ENCODE measurements around the gene CBX4. TPM values are rescaled to one million over a fixed set of nuclear protein-coding genes. Genes with fewer than 3 reads are reported as not detected.
A peak's percentile ranks its signal among the peaks of the same experiment; 100 is the strongest.

Gene CBX4
- total and polyA plus RNA-seq, 4 donors, result 2.5 to 13.4 (median 9.4) TPM

DNA sequence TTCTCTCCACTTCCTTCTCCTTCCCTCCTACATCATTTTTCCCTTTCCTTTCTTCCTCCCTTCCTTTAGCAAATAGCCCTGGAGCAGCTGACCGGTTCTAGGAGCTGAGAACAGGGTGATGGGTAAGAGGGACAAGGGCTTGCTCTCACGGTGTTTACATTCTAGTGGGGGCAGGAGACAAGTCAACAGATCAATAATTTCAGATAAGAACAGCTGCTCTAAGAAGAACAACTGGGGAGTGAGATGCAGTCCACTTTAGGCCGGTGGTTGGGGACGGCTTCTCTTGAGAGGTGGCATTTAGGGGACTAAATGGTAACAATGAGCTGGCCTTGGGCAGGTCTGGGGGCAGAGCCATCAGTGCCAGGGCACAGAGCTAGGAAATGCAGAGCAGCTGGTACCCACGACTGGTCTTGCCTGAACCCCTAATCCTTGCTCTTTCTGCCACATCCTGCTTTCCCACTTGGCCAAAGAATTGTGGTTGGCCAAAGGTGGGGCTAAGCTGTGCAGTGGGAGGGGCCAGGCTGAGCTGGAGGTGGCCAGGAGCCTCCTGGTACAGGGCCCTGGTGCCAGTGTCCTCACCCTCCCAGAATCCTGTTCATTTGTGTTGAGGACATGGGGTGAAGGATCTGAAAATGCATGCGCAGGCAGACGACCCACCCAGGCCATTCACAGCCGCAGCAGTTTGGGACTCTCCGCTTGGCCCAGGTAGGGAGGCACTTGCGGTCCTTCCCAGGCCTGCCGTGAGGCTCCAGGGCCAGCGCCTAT is 17.7 kb downstream of the CBX4 start:
- Histone ChIP-seq H3K9me3 (ENCODE audit: control insufficient read depth, low read length) (no peaks in the 10 kb centered on the region), H3K27ac (ENCODE audit: low read depth in 1 of 2, low read length in 2 of 2) (no peak overlapping the region), H3K36me3 (ENCODE audit: control insufficient read depth in 1 of 2, insufficient read depth in 2 of 2, low read length in 1 of 2) (no peaks in the 10 kb centered on the region), H3K4me3 (ENCODE audit: low read length in 2 of 2) (no peak overlapping the region), H3K27me3 (ENCODE audit: control insufficient read depth in 1 of 2, insufficient read depth in 2 of 2, low read length in 1 of 2) (no peaks in the 10 kb centered on the region), H3K4me1 (ENCODE audit: control insufficient read depth in 1 of 2, insufficient read depth in 2 of 2, low read length in 2 of 2) (no peaks in the 10 kb centered on the region)
- DNase-seq (no peak), ATAC-seq (ENCODE audit: low FRiP score) (no peak)
- intact Hi-C loops (cut with DNase I), result no loop called here
- WGBS, 2 donors, result 94% methylated on average over 12 of the region's 12 CpGs

DNA sequence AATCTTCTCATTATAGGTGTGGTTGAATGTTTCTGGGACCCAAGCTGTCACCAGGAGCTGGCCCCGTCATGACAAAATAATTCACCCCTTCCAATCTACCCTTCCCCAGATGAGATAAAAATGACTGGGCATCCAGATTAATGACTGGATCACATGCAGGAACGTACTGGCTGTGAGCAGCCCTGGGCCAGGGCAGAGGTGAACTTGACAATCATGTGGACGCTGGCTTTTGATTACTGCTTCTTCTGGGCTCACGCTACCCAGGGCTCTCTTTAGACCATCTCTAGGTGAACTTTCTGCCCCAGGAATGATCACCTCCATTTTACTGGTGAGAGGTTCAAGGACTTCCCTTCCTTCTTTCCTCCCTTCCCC is 18.3 kb downstream of the CBX4 start:
- intact Hi-C loops (cut with DNase I), result no loop called here
- 94 to 95% methylated on average over 4 of the region's 4 CpGs for WGBS, 2 donors

GRCh38 chr17:79819534-79820276 is 19.5 kb downstream of the CBX4 start:
- Histone ChIP-seq H3K27ac (ENCODE audit: low read depth in 1 of 2, low read length in 2 of 2) (no peak overlapping the region), H3K4me3 (ENCODE audit: low read length in 2 of 2) (no peak overlapping the region), H3K27me3 (ENCODE audit: control insufficient read depth in 1 of 2, insufficient read depth in 2 of 2, low read length in 1 of 2) (no peaks in the 10 kb centered on the region), H3K4me1 (ENCODE audit: control insufficient read depth in 1 of 2, insufficient read depth in 2 of 2, low read length in 2 of 2) (no peaks in the 10 kb centered on the region), H3K9me3 (ENCODE audit: control insufficient read depth, low read length) (no peaks in the 10 kb centered on the region), H3K36me3 (ENCODE audit: control insufficient read depth in 1 of 2, insufficient read depth in 2 of 2, low read length in 1 of 2) (no peaks in the 10 kb centered on the region)
- ATAC-seq (ENCODE audit: low FRiP score), result no peak
- 92 to 94% methylated on average over 13 of the region's 13 CpGs for WGBS, 2 donors
- no peak for DNase-seq
- intact Hi-C loops (cut with DNase I), result no loop called here

More for the DNA sequence above, 18.3 kb downstream of the CBX4 start:
- no peak overlapping the region for H3K27ac ChIP-seq (ENCODE audit: low read depth in 1 of 2, low read length in 2 of 2)
- H3K4me1 ChIP-seq (ENCODE audit: control insufficient read depth in 1 of 2, insufficient read depth in 2 of 2, low read length in 2 of 2), result no peaks in the 10 kb centered on the region
- no peak overlapping the region for H3K4me3 ChIP-seq (ENCODE audit: low read length in 2 of 2)
- DNase-seq, result no peak
- no peaks in the 10 kb centered on the region for H3K9me3 ChIP-seq (ENCODE audit: control insufficient read depth, low read length)
- no peaks in the 10 kb centered on the region for H3K27me3 ChIP-seq (ENCODE audit: control insufficient read depth in 1 of 2, insufficient read depth in 2 of 2, low read length in 1 of 2)
- H3K36me3 ChIP-seq (ENCODE audit: control insufficient read depth in 1 of 2, insufficient read depth in 2 of 2, low read length in 1 of 2), result no peaks in the 10 kb centered on the region
- no peak for ATAC-seq (ENCODE audit: low FRiP score)

GRCh38 chr17:79819085-79819484 is 20.2 kb downstream of the CBX4 start:
- WGBS, 2 donors, result 82 to 83% methylated on average over 5 of the region's 5 CpGs
- no peak for DNase-seq
- Histone ChIP-seq H3K36me3 (ENCODE audit: control insufficient read depth in 1 of 2, insufficient read depth in 2 of 2, low read length in 1 of 2) (no peaks in the 10 kb centered on the region), H3K9me3 (ENCODE audit: control insufficient read depth, low read length) (no peaks in the 10 kb centered on the region), H3K4me1 (ENCODE audit: control insufficient read depth in 1 of 2, insufficient read depth in 2 of 2, low read length in 2 of 2) (no peaks in the 10 kb centered on the region), H3K27me3 (ENCODE audit: control insufficient read depth in 1 of 2, insufficient read depth in 2 of 2, low read length in 1 of 2) (no peaks in the 10 kb centered on the region), H3K4me3 (ENCODE audit: low read length in 2 of 2) (no peak overlapping the region), H3K27ac (ENCODE audit: low read depth in 1 of 2, low read length in 2 of 2) (no peak overlapping the region)
- intact Hi-C loops (cut with DNase I), result no loop called here
- ATAC-seq (ENCODE audit: low FRiP score), result no peak

DNA sequence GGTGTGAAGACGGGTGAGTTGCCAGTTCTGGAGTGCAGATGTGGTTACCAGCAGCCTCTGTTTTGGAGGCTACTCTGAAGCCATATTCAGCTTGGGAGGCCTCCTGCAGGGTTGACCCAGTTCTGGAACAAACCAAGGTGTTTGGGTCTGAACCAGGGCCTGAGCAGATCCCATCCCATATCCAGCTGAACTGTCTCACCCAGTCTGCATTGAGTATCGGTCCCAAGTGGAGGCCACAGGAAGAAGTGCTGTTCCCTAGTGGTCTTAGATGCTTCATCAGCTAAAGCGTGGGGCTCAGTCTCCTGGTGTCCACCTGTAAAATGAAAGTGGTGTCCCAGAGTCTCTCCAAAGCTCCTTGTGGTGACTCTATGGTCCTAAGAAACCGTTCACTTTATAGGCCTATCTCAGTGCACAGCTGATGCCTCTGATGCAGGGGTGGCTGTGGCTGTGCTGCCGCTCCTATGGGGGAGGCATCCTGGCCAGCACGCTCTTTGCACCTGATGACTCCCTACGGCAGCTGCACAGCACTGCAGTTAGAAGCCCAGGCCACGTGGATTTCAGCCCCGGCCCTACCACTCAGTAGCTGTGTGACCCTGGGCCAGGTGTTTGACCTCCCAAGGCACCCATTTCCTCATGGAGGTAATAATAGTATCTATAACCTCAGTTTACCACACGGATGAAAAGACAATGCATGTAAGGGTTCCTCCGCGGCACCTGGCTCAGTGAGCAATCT is 21.0 kb downstream of the CBX4 start:
- WGBS, 2 donors, result 94 to 96% methylated on average over 12 of the region's 12 CpGs
- no peak overlapping the region for H3K27ac ChIP-seq (ENCODE audit: low read depth in 1 of 2, low read length in 2 of 2)
- H3K27me3 ChIP-seq (ENCODE audit: control insufficient read depth in 1 of 2, insufficient read depth in 2 of 2, low read length in 1 of 2), result no peaks in the 10 kb centered on the region
- intact Hi-C loops (cut with DNase I), result no loop called here
- H3K9me3 ChIP-seq (ENCODE audit: control insufficient read depth, low read length), result no peaks in the 10 kb centered on the region
- H3K4me3 ChIP-seq (ENCODE audit: low read length in 2 of 2), result no peak overlapping the region
- H3K36me3 ChIP-seq (ENCODE audit: control insufficient read depth in 1 of 2, insufficient read depth in 2 of 2, low read length in 1 of 2), result no peaks in the 10 kb centered on the region
- DNase-seq, result no peak
- H3K4me1 ChIP-seq (ENCODE audit: control insufficient read depth in 1 of 2, insufficient read depth in 2 of 2, low read length in 2 of 2), result no peaks in the 10 kb centered on the region
- no peak for ATAC-seq (ENCODE audit: low FRiP score)

DNA sequence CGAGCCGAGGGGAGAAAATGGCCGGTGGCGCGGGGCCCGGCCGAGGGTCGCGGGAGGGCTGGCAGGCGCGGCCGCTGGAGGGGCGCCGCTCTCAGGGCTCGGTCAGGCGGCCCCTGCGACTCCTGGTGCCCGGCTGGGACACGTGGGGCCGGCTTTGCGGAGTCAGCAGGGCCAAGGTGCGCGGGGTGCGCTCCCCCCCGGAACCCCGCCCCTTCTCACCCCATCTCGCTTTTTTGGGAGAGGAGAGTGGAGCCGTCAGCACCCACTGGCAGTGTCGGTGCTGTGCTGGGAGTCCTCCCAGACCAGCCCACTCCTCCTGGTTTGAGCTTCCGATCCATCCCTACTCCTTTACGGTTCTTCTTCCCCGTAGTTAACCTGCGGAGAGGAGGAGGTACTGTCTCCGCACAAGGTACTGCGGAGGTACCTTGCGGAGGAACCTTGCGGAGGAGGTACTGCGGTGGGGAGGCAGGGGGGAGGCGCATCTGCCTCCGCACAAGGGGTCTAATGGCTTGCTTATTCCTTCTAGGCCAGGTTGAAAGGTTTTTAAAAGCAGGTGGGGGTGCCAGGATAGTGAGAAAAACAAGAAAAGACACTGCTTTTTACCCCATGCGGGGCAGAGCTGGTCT is 23.3 kb downstream of the CBX4 start:
- Histone ChIP-seq H3K27ac (ENCODE audit: low read depth in 1 of 2, low read length in 2 of 2) (no peak overlapping the region), H3K27me3 (ENCODE audit: control insufficient read depth in 1 of 2, insufficient read depth in 2 of 2, low read length in 1 of 2) (no peaks in the 10 kb centered on the region), H3K9me3 (ENCODE audit: control insufficient read depth, low read length) (no peaks in the 10 kb centered on the region), H3K36me3 (ENCODE audit: control insufficient read depth in 1 of 2, insufficient read depth in 2 of 2, low read length in 1 of 2) (no peaks in the 10 kb centered on the region), H3K4me1 (ENCODE audit: control insufficient read depth in 1 of 2, insufficient read depth in 2 of 2, low read length in 2 of 2) (no peaks in the 10 kb centered on the region), H3K4me3 (ENCODE audit: low read length in 2 of 2) (no peak overlapping the region)
- ATAC-seq (ENCODE audit: low FRiP score) (no peak), DNase-seq (no peak)
- WGBS, 2 donors, result 62 to 65% methylated on average over 29 to 41 of the region's 41 CpGs
- intact Hi-C loops (cut with DNase I), result no loop called here

- Histone ChIP-seq H3K9me3 (ENCODE audit: control insufficient read depth, low read length) (no peaks in the 10 kb centered on the region), H3K4me3 (ENCODE audit: low read length in 2 of 2) (no peak overlapping the region), H3K27ac (ENCODE audit: low read depth in 1 of 2, low read length in 2 of 2) (no peak overlapping the region), H3K27me3 (ENCODE audit: control insufficient read depth in 1 of 2, insufficient read depth in 2 of 2, low read length in 1 of 2) (no peaks in the 10 kb centered on the region), H3K36me3 (ENCODE audit: control insufficient read depth in 1 of 2, insufficient read depth in 2 of 2, low read length in 1 of 2) (no peaks in the 10 kb centered on the region), H3K4me1 (ENCODE audit: control insufficient read depth in 1 of 2, insufficient read depth in 2 of 2, low read length in 2 of 2) (no peaks in the 10 kb centered on the region)
- 5 to 6% methylated on average over 83 to 96 of the region's 96 CpGs for WGBS, 2 donors
- ATAC-seq (ENCODE audit: low FRiP score) (peak; percentile 71), DNase-seq (peak in 1 of 2 donors; percentile 67)
- intact Hi-C loops (cut with DNase I), result no loop called here
Measured at GRCh38 chr17:79814974-79815835, 24.0 kb downstream of the CBX4 start.
